ENCODE measurements around the gene TERB1.

TERB1 gene

DNA sequence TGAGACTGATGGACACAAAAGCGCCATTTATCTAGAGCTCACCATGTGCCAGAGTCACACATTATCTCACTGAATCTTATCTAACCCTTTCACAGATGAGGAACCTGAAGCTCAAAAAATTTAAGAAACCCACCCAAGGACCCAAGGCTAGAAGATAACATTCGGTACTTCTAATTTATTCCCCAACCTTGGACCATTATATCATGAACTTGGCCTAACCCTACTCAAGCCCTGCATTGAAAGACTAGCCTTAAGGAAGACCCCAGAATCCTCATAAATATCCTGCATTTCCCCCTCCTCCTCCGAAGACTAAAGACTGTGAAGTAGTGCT is 49.4 kb downstream of the TERB1 start:
- peak overlapping the region; percentile 96; the same call in 1 of the 2 replicates for H3K4me3 ChIP-seq (replicated peaks; ENCODE audit: low read depth, low read length)
- TF ChIP-seq, protein P1, sequence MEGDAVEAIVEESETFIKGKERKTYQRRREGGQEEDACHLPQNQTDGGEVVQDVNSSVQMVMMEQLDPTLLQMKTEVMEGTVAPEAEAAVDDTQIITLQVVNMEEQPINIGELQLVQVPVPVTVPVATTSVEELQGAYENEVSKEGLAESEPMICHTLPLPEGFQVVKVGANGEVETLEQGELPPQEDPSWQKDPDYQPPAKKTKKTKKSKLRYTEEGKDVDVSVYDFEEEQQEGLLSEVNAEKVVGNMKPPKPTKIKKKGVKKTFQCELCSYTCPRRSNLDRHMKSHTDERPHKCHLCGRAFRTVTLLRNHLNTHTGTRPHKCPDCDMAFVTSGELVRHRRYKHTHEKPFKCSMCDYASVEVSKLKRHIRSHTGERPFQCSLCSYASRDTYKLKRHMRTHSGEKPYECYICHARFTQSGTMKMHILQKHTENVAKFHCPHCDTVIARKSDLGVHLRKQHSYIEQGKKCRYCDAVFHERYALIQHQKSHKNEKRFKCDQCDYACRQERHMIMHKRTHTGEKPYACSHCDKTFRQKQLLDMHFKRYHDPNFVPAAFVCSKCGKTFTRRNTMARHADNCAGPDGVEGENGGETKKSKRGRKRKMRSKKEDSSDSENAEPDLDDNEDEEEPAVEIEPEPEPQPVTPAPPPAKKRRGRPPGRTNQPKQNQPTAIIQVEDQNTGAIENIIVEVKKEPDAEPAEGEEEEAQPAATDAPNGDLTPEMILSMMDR (IDR thresholded peaks at IDR 0.05; ENCODE audit: low read depth, low read length, missing control alignments): no peak
- no peak for DNase-seq (ENCODE audit: extremely low read depth, low read depth)

DNA sequence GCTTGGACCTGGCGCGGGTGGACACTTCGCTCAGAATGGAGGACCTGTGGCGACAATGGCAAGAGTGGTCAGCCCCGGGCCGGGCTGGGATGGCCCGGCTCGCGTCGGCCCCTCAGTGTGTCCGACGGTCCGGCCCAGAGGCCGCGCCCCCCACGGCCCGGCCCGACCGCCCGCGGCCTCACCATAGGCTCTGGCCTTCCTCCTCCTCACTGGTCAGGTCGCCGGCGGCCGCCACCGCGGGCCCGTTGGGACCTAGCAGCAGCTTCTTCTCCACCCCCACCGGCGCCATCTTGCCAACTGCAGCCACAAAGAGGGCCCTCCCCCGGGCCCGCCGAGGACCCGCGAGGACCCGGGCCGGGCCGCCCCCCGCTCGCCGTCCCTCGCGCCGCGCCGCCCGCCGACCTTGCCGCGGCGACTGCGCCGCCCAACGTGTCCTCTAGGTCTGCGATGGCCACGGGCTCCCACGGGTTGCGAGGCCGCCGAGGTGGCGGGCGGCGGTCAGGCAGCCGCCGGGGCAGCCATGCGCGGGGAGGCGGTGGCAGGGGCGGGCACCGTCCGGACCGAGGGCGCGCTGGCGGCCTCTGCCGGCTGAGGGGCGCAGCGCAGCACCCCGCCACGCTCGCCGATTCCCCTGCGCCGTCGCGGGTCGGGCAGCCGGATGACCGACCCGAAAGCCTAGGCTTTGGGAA is 49.9 kb downstream of the TERB1 start, which contains the start of gene DYNC1LI2:
Gene DYNC1LI2 (minus strand): TSS at position 307 of the 689 bp plus-strand sequence. CDS start 18 bp downstream, at position 289.
- no peak for DNase-seq (ENCODE audit: extremely low read depth, low read depth)
- H3K4me3 ChIP-seq (replicated peaks; ENCODE audit: low read depth, low read length): peak within 1 kb of the TSS; percentile 96
- TF ChIP-seq, protein P1 (IDR thresholded peaks at IDR 0.05; ENCODE audit: low read depth, low read length, missing control alignments): peak; percentile 59

DNA sequence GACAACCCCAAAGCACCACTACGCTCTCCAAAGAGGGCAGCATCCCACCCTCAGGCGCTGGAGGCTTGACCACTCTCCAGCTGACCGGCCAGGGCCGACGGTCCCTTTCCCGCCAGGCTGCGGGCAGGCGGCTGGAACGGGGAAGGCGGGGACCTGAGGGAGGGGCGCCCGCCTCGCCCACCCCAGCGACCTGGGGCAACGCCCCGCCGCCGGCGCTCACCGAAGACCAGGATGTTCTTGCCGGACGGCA is 50.4 kb downstream of the TERB1 start:
- H3K4me3 ChIP-seq (replicated peaks; ENCODE audit: low read depth, low read length): peak overlapping the region; percentile 96
- no peak for DNase-seq (ENCODE audit: extremely low read depth, low read depth)
- TF ChIP-seq, protein P1 (IDR thresholded peaks at IDR 0.05; ENCODE audit: low read depth, low read length, missing control alignments): no peak

DNA sequence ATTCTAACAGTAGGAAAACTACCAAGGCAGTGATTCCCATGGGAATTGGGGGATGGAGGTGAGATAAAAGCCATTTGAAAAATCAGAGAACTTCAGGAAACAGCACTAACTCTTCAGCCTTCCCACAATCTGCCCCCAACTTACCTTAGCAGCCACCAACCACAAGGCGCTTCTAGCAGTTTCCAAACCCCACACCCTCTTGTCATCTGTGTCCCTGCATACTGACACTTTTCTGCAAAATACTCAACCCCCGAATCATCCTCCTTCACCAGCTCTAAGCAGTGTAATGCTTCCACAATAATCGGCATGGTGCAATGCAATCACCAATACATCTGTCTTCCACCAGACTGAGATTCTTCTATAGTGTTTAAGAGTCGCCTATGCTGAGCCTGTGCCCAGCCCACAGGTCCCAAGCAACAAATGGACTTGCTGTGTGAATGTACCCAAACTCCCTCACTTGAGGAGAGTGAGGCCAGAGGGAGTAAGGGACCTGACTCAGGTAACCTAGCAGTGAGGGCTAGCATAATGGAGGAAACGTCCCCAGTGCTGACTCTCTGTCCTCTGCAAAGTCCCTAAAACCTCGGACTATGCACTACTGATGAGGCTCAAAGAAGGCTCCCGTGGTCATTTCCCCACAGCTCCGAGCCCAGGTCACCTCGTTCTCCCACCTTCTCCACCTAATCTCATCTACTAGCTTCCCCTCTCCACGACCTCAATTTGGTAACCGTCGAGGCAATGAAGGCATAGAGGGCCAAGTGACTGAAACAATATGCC is 50.9 kb downstream of the TERB1 start:
- TF ChIP-seq, protein P1 (IDR thresholded peaks at IDR 0.05; ENCODE audit: low read depth, low read length, missing control alignments): no peak
- DNase-seq (ENCODE audit: extremely low read depth, low read depth): no peak
- peak overlapping the region; percentile 96 for H3K4me3 ChIP-seq (replicated peaks; ENCODE audit: low read depth, low read length)

- no peak for DNase-seq (ENCODE audit: extremely low read depth, low read depth)
- TF ChIP-seq, protein P1 (IDR thresholded peaks at IDR 0.05; ENCODE audit: low read depth, low read length, missing control alignments): no peak
These were observed 54.7 kb downstream of the TERB1 start for GRCh38 chr16:66746682-66747081.

GRCh38 chr16:66746048-66746447 is 55.3 kb downstream of the TERB1 start:
- no peak for DNase-seq (ENCODE audit: extremely low read depth, low read depth)
- no peak overlapping the region for H3K4me3 ChIP-seq (replicated peaks; ENCODE audit: low read depth, low read length)
- TF ChIP-seq, protein P1 (IDR thresholded peaks at IDR 0.05; ENCODE audit: low read depth, low read length, missing control alignments): no peak

More at GRCh38 chr16:66746682-66747081, 54.7 kb downstream of the TERB1 start:
- H3K4me3 ChIP-seq (replicated peaks; ENCODE audit: low read depth, low read length): no peak overlapping the region

Measured in HFF-Myc (cell line).